Measurements from ENCODE around the gene RGS14.

DNA sequence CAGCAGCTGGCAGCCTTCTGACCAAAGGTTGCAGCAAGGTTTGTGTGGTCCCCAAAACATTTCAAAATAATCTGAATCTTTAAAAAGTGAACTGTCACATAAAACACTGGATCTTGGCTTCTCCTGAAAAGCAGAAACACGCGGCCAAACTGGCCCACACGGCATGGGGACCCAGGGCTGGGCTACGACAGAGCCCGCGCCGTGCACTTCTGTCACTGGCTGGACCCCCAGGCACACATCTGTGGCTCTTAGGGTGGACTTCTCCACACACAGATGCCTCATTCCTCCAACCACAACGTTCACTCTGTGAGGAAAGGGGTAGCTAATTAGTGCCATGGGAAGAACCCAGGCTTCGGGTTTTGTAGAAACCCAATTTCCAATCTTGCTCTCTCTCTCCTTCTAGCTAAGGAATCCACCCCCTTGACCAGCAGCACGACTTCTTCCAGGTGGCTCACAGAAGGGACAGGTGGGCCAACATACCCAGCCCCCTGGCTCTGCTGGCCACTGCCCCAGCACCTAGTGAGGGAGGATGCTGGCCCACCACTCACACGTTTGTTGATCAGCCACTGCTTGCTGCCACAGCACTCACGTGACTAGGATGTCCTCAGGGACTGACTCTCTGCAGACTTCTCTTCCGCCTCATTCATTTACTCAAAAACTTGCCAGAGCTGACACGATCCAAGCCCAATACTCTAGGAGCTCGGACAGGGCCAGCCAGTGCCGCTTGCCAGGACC is 24.1 kb upstream of the RGS14 start:
- TF ChIP-seq ZFX (IDR thresholded peaks at IDR 0.05) (no peak), RAD21 (IDR thresholded peaks at IDR 0.05; ENCODE audit: low read depth) (no peak), POLR2A (IDR thresholded peaks at IDR 0.05; ENCODE audit: borderline replicate concordance, extremely low read depth, insufficient read depth, insufficient read length) (no peak), ZNF274 (IDR thresholded peaks at IDR 0.05; ENCODE audit: low read depth, low read length) (no peak), POLR2AphosphoS5 (IDR thresholded peaks at IDR 0.05; ENCODE audit: low read depth, low read length) (no peak), CBX3 (IDR thresholded peaks at IDR 0.05; ENCODE audit: low read depth) (no peak)
- TF ChIP-seq, protein P1, sequence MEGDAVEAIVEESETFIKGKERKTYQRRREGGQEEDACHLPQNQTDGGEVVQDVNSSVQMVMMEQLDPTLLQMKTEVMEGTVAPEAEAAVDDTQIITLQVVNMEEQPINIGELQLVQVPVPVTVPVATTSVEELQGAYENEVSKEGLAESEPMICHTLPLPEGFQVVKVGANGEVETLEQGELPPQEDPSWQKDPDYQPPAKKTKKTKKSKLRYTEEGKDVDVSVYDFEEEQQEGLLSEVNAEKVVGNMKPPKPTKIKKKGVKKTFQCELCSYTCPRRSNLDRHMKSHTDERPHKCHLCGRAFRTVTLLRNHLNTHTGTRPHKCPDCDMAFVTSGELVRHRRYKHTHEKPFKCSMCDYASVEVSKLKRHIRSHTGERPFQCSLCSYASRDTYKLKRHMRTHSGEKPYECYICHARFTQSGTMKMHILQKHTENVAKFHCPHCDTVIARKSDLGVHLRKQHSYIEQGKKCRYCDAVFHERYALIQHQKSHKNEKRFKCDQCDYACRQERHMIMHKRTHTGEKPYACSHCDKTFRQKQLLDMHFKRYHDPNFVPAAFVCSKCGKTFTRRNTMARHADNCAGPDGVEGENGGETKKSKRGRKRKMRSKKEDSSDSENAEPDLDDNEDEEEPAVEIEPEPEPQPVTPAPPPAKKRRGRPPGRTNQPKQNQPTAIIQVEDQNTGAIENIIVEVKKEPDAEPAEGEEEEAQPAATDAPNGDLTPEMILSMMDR (IDR thresholded peaks at IDR 0.05 in 2 of 3, conservative IDR thresholded peaks at IDR 0.05 in 1 of 3; ENCODE audit: borderline replicate concordance in 1 of 3, insufficient read depth in 1 of 3, low read depth in 2 of 3, low read length in 2 of 3): no peak
- TF ChIP-seq, protein P2, sequence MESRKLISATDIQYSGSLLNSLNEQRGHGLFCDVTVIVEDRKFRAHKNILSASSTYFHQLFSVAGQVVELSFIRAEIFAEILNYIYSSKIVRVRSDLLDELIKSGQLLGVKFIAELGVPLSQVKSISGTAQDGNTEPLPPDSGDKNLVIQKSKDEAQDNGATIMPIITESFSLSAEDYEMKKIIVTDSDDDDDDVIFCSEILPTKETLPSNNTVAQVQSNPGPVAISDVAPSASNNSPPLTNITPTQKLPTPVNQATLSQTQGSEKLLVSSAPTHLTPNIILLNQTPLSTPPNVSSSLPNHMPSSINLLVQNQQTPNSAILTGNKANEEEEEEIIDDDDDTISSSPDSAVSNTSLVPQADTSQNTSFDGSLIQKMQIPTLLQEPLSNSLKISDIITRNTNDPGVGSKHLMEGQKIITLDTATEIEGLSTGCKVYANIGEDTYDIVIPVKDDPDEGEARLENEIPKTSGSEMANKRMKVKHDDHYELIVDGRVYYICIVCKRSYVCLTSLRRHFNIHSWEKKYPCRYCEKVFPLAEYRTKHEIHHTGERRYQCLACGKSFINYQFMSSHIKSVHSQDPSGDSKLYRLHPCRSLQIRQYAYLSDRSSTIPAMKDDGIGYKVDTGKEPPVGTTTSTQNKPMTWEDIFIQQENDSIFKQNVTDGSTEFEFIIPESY (IDR thresholded peaks at IDR 0.05; ENCODE audit: extremely low read depth, insufficient replicate concordance, low read length): no peak

All from HCT116 (cell line).